Adipose tissue (tissue), 3 donors: Measurements from ENCODE around the gene ADAMTSL1. TPM values are rescaled to one million over a fixed set of nuclear protein-coding genes. Genes with fewer than 3 reads are reported as not detected.
"Not testable (repeated sequence)": the region's sequence is repeated elsewhere in the genome, so short reads cannot be mapped to it uniquely, and the experiment has no call there.

Source experiments
- H3K27ac ChIP-seq: one replicate; pipeline ENCODE4 v1.5.1; 2013; ENCODE audit warnings: low read depth, low read length
- WGBS, 3 donors: extraction: QIAGEN DNeasy Blood & Tissue Kit; methylation state at CpG; one replicate each; pipeline ENCODE4 v1.1.7; 2013; 5-methylcytosine and 5-hydroxymethylcytosine counted together
- polyA plus RNA-seq, 3 donors: library from polyadenylated mRNA; stranded (reverse); fragments of 200-250 nt; gene quantifications; one replicate each; pipeline ENCODE4 v1.2.3, GENCODE V29; 2013
- donor health status: healthy with polysubstance abuse.
- donor health status: Bipolar disorder and iron deficiency.
- donor health status: healthy.

Gene ADAMTSL1
- polyA plus RNA-seq, 3 donors = 0.56 to 5.1 (median 1.5) TPM

DNA sequence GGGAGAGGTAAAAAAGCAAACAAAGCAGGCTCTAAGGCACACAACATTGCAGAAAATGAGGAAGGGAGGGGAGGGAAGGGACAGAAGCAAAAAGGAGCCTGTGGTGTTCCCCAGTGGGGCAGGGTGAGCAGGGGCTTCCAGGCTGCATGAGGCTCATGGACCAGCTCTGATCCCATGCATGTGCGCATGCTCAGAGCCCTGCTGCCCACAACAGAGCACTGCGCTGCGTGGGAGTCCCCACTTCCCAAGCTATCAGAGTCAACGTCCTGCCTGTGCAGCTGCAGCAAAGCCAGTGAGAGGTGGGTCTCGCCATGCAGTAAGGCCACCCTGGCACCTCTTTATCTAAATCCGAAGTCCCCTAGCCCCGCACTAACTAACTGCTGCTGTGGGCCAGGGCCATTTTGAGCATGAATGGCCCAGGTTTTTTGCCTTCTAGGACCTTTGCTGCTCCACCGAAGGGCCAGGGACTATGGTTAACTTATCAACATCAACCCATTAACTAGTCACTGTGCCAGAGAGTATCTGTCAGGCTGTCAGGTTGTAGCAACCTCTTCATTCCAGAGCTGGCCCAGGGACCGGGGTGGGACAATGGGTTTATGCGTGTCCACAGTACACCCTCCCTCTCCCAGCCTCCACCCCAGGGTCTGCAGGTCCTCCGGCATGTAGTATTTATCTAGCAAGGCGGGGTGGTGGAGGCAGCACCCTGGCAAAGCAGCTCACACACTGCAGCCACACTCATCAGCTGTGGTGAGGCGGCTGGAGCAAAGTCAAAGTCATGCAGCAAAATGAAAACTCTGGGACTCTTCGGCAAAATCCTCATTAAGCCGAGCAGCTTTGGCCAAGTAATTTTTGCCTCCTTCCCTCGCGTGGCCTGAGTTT lies 435.4 kb downstream of the ADAMTSL1 start:
- 69 to 84% (median 84%) methylated on average over 17 of the region's 17 CpGs for WGBS, 3 donors
- H3K27ac ChIP-seq = no peak overlapping the region

DNA sequence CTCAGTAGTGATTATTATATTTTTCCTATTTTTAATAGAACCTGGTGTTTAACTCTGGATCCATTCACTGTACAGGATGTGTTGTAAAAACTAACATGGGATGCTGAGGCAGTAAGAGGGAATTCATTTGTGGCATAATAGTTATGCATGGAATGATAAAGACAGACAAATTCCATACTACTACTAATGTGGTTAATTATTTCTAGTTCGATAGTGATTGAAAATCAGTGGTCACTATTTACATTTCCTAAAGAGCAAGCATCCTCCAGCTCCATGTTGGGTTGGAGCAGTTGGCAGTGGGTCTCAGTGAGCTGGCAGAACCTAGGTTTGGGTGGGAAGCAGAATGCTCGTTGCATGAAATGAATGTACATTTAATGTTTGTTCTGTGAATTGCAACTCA lies 436.5 kb downstream of the ADAMTSL1 start:
- no peak overlapping the region for H3K27ac ChIP-seq
- WGBS, 3 donors = 29 to 69% (median 66%) methylated on average over 2 of the region's 2 CpGs

DNA sequence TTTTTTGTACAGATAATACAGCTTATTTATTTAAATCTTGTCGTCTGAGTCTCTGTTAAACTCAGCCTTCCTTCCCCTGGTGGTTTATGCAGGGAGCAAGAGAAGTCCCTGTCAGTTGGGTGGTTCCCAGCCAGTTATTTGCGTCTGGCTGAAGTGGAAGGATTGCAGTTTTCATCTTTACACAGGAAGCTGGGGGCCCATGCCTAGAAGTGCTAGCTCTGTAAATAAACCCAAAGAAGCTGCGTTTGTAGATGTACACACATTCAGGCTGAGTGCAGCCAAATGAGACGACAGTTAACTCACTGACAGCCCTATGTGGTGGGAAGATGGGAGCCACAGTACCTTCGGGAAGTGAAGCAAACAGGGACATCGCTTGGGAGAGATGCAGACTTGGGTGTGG lies 437.0 kb downstream of the ADAMTSL1 start:
- 28 to 51% (median 41%) methylated on average over 6 of the region's 6 CpGs for WGBS, 3 donors
- no peak overlapping the region for H3K27ac ChIP-seq

DNA sequence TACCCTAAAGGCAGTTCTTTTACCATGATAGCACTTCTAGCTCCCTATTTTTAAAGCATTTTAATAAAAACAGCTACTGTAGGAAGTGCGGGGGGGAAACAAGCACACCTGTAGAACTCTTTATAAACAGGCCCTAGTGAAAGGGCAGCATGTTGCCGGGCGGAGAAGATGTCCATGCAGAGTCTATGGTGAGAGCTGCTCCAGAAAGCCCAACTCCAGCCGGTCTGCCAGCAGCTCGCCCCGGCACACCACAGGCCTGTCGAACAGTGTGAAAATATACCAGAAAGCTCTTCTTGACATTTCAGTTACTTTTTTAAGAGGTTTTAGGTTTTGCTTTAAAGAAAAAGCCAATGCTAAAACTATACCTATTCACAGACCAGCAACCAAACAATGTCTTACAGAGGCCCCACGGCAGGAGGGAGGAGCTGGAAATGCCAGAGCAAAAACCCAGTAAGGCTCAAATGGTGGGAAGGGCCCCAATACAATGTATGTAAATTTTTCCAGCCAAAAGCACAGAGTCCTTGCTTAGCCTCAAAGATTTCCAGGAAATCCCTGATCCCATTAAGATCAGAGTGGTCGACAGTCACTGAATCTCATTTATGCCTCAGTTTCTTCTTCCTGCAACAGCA lies 437.9 kb downstream of the ADAMTSL1 start:
- H3K27ac ChIP-seq = no peak overlapping the region
- 86 to 96% (median 92%) methylated on average over 9 of the region's 9 CpGs for WGBS, 3 donors

DNA sequence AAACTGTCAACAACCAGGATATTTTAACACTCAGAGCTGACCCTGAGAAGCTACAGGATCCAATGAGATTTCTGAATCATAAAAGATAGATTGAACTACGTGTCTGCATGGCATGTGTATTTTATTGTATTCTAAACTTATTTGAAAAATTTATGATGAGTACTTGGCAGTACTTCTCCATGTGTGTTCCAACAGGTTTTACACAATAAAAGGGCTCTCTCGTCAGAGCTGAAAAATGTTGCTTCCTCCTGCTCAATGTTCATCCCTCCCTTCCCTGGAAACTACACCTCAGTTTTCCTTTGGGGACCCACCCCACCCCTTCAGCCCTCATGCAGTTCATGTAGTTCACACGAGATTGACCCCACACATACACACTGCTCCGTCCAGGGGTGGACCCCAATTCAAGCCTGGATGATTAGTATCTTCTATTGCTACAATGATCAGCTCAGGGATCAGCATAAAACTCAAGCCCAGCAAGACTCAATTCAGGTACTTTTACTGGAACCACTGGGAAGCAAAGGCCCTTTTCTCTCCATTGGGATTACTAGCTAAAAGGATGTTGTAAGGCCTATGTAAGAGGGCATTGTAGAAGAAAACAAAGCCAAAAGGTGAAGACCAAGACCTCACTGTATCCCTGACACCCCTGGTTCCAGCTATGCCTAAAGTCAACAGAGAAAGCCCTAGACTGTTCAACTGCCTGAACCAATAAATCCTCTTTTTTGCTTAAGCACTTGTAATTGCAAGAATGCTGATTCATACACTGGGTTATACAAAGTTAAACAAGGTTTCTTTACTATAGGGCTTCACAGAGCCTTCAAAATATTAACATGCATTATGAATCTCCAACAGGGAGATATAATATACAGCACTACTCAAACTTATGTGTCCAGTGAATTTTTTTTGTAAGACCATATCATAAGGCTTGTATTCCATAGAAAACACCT lies 446.5 kb downstream of the ADAMTSL1 start:
- no peak overlapping the region for H3K27ac ChIP-seq
- WGBS, 3 donors = 49 to 59% (median 57%) methylated on average over 4 of the region's 4 CpGs

DNA sequence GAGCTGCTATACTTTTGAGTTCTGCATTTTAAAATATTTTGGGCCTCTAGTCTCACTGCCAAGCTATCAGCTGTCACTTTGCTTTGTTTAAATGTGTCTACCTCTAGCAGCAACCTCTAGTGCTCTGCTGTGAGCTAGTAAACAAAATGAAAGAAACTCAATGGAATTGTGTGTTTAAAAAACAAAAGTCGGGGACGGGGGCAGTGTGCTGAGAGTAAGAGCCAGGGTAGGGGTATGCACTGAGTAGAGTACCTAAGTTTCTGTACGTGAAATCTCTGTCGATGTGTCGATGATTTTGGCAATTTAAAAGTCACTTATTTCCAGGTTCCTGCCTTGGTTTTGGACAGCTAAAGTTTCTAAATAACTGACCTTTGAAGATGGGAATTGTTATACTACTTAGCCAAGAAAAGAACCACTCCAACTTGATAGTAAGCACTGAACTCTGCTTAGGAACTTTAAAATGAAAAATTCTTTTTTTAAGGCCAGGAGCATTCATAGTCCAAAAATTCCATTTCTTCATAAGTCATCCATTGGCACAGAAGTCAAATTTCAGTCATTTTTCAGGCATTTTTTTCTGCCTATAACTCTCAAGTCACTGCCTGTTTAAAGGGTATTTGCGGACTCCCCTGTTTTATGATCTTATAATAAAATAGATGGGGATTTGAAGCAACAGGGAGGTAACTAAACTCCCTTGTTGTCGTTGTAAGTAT lies 447.6 kb downstream of the ADAMTSL1 start:
- H3K27ac ChIP-seq = no peak overlapping the region
- 64 to 67% (median 67%) methylated on average over 7 of the region's 7 CpGs for WGBS, 3 donors

DNA sequence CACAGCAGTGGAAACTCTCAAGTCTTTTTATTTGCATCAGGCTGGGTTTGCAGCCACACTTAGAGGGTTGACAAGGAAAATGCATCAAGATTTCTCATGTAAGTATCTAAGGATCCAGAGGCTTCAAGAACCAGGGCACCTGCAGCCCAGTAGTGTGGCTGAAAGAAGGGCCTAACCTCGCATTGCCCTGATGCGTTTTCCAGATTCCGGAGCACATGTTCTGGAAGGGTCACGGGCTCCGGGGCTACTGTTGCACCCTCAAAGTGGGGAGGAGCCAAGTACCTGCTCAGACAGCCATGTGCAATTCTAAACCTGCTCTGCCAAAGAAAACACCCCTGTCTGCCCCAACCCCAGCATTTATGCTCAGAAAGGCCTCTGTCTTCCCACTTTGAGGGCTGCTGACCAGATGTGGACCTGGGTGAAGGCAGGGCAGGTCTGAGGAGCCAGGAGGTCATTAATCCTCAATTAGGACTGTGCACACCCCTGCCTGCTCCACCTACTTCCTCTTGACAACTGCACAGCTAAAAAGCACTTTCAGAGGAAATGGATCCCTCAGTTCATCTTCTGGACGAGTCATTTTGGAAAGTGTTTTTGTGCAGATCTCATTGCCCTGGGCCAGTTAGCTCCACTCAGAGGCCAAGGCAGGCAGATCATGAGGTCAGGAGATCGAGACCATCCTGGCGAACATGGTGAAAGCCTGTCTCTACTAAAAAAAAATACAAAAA lies 448.4 kb downstream of the ADAMTSL1 start:
- 74 to 79% (median 76%) methylated on average over 8 of the region's 8 CpGs for WGBS, 3 donors
- no peak overlapping the region for H3K27ac ChIP-seq

DNA sequence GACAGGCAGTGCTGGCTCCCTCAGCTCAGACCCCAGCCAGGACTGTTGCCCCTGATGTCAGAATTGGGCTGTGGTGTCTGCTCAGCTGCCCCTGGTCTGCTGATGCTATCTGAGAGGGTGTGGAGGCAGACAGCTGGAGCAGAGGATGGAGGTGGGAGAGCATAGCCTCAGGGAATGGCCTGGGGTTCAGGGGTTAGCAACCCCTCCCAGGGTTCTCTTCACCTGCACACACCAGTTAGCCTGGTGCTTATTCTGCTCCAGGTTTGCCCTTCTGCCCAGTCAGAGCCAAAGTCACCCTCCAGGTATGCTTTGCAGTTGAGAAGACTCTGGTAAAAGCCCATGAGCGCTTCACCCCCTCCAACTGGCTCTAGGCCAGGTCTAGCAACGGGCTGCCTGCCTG lies 449.2 kb downstream of the ADAMTSL1 start:
- H3K27ac ChIP-seq = no peak overlapping the region
- 37 to 47% (median 43%) methylated on average over 2 of the region's 2 CpGs for WGBS, 3 donors

DNA sequence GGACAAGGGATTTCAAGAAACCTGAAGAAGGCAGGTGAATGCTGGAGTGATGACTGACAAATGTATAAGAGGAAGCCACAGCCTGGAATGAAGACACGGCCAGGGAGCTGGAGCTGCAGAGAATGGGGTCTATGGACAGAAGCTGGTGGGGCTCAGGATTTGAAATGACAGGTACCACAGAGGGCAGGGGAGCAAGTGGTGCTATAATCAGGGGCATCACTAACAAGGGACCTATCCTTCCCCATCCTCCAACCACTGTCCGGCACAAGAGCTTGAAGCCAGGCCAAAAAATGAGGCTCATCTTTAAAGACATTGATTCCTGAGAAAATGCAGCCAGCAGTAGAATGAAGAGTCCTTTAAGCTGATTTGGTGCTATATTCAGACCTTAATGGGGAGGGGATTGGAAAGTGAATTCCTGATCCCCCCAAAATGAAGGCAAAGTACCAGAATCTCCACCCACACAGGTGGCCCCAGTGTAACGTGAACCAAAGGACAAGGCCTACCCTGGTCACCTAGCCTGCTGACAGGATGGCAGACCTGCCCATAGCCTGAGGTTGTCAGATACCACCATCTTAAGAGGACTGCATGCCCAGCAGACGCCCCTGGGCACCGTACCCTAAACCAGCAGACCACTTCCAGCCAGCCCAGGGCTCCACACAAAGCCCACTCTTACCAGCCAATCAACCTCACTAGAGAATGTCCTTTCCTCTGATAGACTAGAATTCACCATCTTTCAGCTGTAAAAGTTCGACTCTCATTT lies 449.9 kb downstream of the ADAMTSL1 start:
- no peak overlapping the region for H3K27ac ChIP-seq
- 87 to 91% (median 89%) methylated on average over 6 of the region's 6 CpGs for WGBS, 3 donors

DNA sequence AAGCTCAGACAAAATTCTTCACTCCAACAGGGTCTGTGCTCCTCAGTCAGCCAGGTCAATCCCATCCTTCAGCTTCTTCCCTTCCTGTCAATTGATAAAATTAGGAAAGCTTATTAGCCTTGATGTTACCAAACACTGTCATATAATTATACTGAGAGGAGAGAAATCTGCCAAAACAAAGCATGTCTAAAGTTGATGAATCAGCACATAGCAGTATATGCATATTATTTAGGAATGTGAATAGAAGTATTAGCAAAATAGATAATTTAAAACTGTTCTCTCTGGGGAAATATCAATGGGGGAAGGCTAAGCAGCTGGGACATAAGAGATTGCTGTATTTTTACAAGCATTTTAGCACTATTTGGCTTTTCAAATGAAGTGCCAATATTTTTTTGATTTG lies 451.9 kb downstream of the ADAMTSL1 start:
- H3K27ac ChIP-seq = no peak overlapping the region

DNA sequence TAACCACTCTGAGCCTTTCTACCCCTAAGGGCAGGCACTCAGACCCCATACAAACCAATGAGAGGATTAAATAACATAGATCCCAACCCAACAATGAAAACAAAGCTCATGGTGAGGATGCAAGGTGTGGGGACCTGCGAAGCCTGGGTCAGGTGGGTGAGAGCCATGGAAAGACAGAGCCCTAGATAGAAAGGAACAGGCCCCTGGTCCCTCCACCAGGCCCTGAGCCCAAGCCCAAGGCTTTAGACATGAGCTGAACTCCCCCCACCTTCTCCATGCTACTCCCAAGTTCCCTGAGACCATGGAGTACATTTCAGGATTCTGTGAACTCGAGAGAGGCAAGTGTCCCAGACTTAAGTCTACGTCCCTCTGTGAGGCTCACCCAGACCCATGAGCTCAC lies 452.6 kb downstream of the ADAMTSL1 start:
- 74 to 91% (median 86%) methylated on average over 3 of the region's 3 CpGs for WGBS, 3 donors
- H3K27ac ChIP-seq = no peak overlapping the region

DNA sequence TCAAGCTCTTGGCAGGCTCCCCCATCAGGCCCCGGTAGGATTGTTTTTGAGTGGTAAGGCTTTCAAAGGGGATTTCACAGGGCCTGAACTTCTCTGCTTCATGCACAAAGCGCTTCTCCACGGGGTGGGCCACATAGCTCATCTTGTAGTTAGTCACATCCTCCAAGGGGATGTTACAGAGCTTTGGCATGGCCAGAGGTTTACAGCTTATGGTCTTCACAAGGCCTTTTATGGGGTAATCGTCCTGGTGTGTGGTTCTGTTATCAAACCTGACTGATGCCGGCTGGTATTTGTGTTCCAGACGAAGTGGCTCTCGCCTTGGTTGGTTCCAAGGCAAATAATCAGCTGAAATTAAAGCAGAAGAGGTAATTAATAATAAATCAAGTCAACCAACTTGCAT lies 454.8 kb downstream of the ADAMTSL1 start:
- H3K27ac ChIP-seq = no peak overlapping the region
- 83 to 88% (median 87%) methylated on average over 7 of the region's 7 CpGs for WGBS, 3 donors

DNA sequence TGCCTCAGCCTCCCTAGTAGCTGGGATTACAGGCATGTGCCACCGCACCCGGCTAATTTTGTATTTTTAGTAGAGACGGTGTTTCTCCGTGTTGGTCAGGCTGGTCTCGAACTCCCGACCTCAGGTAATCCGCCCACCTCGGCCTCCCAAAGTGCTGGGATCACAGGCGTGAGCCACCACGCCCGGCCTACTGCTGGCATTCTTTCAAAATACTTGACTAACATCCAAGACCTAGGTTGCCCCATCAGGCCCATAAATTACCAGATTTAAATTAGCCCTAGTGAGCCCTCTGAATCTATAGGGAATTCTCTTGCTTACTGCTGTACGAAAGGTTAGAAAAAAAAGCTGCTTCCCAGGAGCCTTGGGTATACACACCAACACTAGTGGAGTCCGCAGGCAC lies 456.7 kb downstream of the ADAMTSL1 start:
- H3K27ac ChIP-seq = not testable (repeated sequence)
- WGBS, 3 donors = 83 to 88% (median 87%) methylated on average over 13 of the region's 13 CpGs

DNA sequence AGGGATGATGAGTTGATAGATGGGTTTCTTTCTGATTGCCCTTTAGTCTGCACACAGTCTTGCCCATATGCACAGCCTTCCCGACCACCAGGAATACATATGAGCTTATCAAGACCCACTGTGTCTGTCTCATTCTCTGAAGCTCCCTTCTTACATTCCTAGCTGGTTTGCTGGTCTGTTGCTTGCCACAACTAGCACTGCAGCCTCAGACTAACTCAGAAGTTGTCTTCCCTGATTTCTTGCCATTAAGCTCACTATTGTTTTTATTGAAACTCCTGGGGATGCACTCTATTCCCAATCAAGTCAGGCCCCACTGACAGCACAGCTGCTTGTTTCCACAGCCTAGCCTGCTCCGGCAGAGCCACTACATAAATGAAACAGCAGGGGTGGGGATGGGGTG lies 461.6 kb downstream of the ADAMTSL1 start:
- WGBS, 3 donors = 63 to 89% (median 85%) methylated on average over 2 of the region's 2 CpGs

DNA sequence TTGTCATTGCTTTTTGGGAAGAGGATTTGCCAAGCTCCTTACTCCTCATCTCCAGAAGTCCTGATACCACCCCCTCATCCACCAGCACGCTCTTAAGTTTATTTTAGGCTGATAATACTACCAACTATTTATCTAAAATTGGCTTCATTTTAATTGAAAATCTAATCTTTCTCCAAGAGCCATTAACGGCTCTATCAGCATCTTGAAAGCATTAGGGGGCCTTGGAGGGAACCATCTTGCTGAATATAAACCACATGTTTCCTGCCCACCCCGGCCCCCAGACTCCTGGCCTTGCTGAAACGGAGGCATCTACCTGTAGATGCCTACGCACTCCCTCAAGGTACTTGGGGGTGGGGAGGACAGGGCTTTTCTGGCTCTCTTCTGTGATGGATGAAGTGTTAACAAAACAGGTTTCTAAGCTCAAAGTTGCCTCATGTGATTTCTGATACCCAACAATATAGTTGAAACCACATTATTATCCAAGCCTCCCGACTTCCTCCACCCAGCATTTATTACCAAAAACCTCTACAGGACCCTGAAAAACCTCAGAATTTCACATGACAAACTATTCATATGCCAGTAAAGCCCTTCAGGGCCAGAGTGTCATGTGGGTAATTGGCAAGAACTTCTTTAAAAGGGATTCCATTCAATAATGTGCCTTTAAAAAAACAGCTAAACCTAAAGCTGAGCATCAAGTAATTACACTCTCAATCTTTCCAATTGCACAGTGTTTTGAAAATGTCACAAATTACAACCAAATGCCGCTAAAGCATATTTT lies 462.3 kb downstream of the ADAMTSL1 start:
- H3K27ac ChIP-seq = no peak overlapping the region
- WGBS, 3 donors = 60 to 67% (median 66%) methylated on average over 7 of the region's 7 CpGs

More for the DNA sequence above, 461.6 kb downstream of the ADAMTSL1 start:
- H3K27ac ChIP-seq = no peak overlapping the region

DNA sequence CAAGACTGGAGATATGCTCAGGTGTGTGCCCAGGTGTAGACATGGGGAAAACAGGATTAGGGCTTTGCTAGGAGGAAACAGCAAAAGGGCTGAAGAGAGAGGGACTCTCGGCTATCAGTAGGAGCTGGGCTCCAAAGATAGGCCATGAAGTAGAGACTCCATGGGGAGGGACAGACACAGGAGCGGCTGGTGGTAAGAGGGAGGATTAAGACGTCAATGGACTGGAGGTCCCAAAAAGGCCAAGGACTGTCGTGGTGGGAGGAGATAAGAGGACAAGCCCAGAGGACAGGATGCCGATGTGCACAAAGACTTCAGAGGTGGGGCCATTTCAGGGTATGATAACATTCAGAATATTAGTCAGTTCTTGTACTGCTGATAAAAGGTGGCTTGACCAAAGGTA lies 466.0 kb downstream of the ADAMTSL1 start:
- 81 to 92% (median 89%) methylated on average over 5 of the region's 5 CpGs for WGBS, 3 donors

More for the DNA sequence above, 466.0 kb downstream of the ADAMTSL1 start:
- no peak overlapping the region for H3K27ac ChIP-seq
